GM19239 (cell line): Measurements from ENCODE around the gene QSER1.

Experiments
- DNase-seq: peaks from one replicate; pipeline ENCODE4 v3.0.0; 2011; ENCODE audit warnings: low spot score; ENCODE audit not compliant: insufficient read length
- FAIRE-seq: peaks from 2 replicates; lab custom pipeline; 2011; peaks lifted over from hg19 to GRCh38; lab: Jason Lieb, UNC

Gene QSER1

GRCh38 chr11:32888805-32889204, 3.8 kb upstream of the QSER1 start:
- DNase-seq: no peak

DNA sequence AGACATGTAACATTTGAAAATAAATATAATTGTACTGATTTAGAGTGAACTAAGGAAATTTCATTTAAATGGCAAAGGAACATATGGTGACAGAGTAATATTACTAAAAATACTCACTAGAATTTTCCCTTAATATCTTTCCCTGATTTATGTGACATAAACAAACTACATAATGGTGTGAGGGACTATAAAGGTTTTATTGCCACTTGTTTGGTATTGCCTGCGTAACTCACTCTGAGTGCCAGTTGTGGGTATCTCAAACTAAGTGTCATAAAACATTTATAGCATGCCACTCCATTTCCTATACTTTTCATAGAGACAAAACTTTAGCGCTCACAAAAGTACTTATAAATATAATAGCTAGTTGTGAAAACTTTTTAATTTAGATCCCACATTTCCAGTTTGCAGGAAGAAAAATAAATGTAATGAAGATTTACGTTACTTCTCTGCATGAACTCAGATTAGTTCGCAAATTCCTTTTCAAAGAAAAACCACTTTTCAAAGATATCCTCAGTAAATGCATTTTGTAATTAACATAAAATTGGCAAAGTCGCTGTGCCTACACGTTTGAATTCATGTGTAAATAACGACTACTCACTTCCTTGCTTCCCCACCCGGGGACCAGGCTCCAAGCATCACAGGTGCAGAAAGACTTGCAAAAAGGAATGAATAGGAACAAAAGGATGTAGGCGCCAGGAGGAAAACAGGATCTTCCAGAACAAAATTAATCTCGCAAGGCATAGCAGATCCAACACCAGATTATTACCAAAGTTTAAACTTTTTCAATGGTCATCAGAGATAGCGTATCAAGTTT, 1.6 kb upstream of the QSER1 start:
- FAIRE-seq: peak; percentile 57
- DNase-seq: no peak

More at GRCh38 chr11:32888805-32889204, 3.8 kb upstream of the QSER1 start:
- no peak for FAIRE-seq

DNA sequence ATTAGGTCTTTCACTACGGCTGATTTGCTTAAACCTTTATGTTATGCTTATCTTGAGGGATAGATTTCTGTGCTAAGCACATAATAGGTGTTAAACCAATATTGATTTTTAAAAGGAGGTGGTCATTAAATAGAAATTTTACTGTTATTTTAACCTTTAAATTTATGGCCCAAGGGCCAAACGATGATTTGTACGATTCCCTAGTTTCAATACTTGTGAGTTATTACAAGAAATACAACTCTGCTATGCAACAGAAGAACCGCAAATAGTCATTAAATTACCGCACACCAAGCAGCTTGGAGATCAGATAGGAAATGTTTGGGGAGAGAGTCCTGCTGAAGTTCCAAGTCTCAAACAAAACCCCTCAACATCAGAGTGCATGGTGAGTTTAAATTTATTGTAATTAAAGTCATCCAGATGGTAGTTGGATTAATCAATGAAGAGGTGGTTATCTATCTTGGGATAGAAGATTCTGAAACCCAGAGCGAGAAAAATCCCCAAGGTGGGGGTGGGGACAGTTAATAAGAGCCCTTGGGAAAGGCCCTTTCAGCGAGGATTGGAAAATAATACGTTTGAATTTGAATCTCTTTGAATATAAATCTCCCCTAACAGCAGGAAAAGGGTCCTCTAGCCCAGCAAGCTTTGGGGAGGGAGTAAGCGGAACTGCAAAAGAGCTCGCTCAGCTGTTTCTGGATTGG, 805 bp upstream of the QSER1 start:
- DNase-seq (no peak), FAIRE-seq (no peak)

- DNase-seq: no peak
- FAIRE-seq: no peak
These were observed 407 bp downstream of the QSER1 start for GRCh38 chr11:32893093-32893342.

DNA sequence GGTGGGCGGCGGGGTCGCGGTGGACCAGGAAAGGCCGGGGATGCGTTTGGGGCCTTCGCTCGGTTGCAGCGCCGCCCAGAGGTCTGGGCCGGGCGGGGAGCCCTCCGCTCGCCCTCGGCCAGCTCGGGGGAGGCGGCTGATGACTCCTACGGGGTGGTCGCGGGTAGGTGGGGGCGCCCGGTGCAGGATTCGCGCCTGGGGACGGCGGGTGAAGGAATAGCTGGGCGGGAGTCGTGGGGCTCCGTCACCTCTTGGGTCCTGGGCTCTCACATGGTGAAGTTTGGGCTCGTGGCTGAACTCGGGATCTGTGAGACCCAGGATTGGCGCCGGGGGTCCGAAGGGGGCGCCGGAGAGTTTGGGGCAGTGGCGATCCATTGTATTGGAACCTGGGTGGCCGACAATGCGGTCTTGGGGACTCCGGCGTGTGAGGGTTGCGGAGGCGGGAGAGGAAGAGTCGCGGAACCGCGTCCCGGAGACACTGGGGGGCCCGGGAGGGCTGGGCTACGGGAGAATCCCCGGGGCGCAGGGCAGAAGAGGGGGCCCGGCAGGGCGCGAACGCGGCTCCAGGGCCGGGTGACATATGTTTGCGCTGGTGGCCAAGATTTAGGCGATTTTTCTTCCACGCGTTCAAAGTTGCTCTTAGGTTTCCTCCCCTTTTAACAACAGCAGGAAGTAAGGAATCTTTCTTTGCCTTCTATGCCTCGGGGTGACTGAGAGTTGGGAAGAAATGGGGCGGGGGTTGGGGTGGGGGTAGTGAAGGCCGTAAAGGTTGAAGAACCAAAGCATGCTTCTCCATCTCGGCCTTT, 935 bp downstream of the QSER1 start:
- DNase-seq (peak; percentile 58), FAIRE-seq (peak; percentile 40)

GRCh38 chr11:32894149-32894827, 1.7 kb downstream of the QSER1 start:
- FAIRE-seq (peak; percentile 97), DNase-seq (peak; percentile 23)

GRCh38 chr11:32894921-32895320, 2.3 kb downstream of the QSER1 start:
- DNase-seq (no peak), FAIRE-seq (no peak)

GRCh38 chr11:32895471-32895870, 2.9 kb downstream of the QSER1 start:
- FAIRE-seq (peak; percentile 76), DNase-seq (no peak)

- DNase-seq: no peak
- FAIRE-seq: no peak
These were observed 4.5 kb downstream of the QSER1 start for GRCh38 chr11:32897103-32897502.

DNA sequence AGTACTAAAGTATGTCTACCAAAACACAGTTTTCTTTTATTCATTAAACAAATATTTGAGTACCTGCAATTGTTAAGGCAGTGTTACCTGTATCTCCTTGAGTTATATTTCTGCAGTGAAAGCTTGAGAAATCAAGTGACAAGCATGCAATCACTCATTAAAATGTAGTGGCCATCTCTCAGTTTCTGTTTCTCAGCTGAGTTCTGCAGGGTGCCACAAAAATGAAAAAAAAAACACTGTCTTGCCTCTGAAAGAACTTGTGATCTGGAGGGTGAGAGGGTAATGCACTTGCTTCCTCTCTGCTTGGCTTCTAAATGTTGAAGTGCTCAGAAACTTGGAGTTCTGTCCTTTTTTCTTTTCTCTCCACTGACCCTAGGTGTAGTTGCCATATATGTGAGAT, 6.8 kb downstream of the QSER1 start:
- DNase-seq (peak; percentile 18), FAIRE-seq (peak; percentile 83)

GRCh38 chr11:32902089-32902665, 9.6 kb downstream of the QSER1 start:
- DNase-seq (no peak), FAIRE-seq (no peak)

GRCh38 chr11:32905028-32905667, 12.5 kb downstream of the QSER1 start:
- DNase-seq (no peak), FAIRE-seq (no peak)

DNA sequence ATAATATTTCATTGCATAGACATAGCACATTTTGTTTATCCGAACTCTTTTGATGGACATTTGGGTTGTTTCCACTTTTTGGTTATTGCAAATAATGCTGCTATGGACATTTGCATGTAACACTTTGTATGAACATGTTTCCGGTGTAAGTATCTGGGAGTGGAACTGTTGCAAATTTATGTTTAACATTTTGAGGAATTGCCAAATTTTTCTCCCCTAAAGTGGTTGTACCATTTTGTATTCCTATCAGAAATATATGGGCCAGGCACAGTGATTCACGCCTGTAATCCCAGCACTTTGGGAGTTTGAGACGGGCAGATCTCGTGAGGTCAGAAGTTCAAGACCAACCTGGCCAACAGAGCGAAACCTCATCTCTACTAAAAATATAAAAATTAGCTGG, 16.0 kb downstream of the QSER1 start:
- DNase-seq (no peak), FAIRE-seq (no peak)

- no peak for DNase-seq
- FAIRE-seq: no peak
These were observed 18.8 kb downstream of the QSER1 start for GRCh38 chr11:32911413-32911812.

DNA sequence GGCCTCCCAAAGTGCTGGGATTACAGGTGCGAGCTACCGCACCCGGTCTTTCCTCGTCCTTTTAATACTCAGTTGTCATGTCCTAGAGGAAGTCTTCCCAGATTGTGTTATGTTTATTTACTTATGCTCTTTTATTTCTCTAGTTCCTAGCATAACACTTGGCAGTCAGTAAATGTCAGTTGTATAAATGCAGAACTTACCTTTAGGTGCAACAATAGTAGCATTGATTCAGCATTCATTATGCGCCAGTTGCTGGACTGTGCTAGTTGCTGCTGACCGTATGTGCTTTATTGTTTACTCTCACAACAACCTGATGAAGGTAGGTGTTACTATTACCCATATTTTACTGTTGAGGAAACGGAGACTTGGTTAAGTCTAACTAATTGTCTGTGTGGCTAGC, 20.8 kb downstream of the QSER1 start:
- FAIRE-seq (no peak), DNase-seq (no peak)

GRCh38 chr11:32916361-32916760, 23.8 kb downstream of the QSER1 start:
- FAIRE-seq: no peak
- DNase-seq: no peak

DNA sequence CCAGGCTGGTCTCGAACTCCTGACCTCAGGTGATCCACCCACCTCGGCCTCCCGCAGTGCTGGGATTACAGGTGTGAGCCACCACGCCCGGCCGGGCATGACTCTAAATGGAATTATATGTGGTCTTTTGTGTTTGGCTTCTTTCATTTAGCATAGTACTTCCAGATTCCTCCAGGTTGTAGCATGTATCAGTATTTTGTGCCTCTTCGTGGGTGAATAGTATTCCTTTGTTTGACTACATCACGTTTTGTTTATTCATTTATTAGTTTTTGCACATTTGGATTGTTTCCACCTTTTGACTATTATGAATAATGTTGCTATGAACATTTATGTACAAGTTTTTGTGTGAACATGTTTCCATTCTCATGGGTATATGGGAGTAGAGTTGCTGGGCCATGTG, 24.4 kb downstream of the QSER1 start:
- peak; percentile 39 for FAIRE-seq

DNA sequence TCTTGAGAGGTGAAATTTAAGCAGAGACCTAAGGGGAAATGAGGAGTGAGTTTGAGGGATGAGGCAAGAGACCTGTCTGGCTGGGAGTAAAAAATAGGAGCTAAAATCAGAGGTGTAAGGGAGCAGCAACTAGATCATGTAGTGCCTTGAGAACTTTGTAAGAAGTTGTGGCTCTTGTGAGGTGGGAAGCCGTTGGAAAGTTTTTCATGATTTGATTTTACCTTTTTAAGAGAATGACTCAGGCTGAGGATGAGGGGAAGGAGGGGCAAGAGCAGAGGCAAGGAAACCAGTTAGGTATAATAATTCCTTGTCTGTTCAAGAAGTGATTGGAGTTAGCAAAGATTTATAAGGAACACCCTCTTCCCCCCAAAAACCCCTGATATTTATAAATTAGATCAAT, 25.8 kb downstream of the QSER1 start:
- DNase-seq: no peak
- FAIRE-seq: no peak

More for the DNA sequence above, 24.4 kb downstream of the QSER1 start:
- DNase-seq: no peak

DNA sequence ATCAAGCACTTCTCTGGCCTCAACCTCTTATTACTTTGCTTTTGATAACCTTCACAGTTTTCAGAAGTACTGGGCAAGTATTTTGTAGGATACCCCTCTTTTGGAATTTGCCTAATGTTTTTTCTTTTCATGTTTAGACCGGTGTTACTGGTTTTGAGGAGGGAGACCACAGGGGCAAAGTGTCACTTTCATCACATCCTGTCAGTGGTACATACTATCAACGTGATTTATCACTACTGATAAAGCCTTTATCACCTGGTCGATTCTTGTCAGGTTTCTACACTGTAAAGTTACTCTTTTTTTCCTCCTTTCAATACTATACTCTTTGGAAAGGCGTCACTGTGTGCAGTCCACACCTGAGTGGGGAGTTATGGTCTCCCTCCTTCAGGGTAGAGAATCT, 26.7 kb downstream of the QSER1 start:
- FAIRE-seq (no peak), DNase-seq (no peak)

GRCh38 chr11:32920570-32920969, 28.0 kb downstream of the QSER1 start:
- no peak for FAIRE-seq
- DNase-seq: no peak
